ENCODE measurements around the gene KIF2A. TPM values are rescaled to one million over a fixed set of nuclear protein-coding genes. Genes with fewer than 3 reads are reported as not detected.

The KIF2A gene
- 56.4 and 62.3 TPM in 2 replicates for total RNA-seq

GRCh38 chr5:62305715-62306322, at the start of gene KIF2A:
Gene KIF2A, plus strand, starts transcription at chr5:62306206. Its CDS starts 267 bp downstream, at chr5:62306473.

GRCh38 chr5:62403411-62404250, 97.6 kb downstream of the KIF2A start, which contains the start of gene DIMT1:
Gene DIMT1, minus strand, starts transcription at chr5:62403905. Its CDS starts 133 bp downstream, at chr5:62403772.

GRCh38 chr5:62412549-62413329, 106.7 kb downstream of the KIF2A start, which contains the start of gene IPO11:
Gene IPO11, plus strand, starts transcription at chr5:62412763. Its CDS starts 24,517 bp downstream, at chr5:62437280.

Other genes with a start within 250 kb of the KIF2A start
- gene DIMT1, start 97.7 kb downstream of the KIF2A start, total RNA-seq: 36.9 and 50.6 TPM in 2 replicates
- gene IPO11, start 106.6 kb downstream of the KIF2A start, total RNA-seq: 25.1 and 44.5 TPM in 2 replicates